Heart left ventricle (tissue), 11 donors: ENCODE measurements around the gene PLCD1. TPM values are rescaled to one million over a fixed set of nuclear protein-coding genes. Genes with fewer than 3 reads are reported as not detected.

Experiments used
- microRNA-seq, 4 donors: library from miRNA; unstranded; fragments of <30 nt; microRNA quantifications; one replicate each; pipeline versions ENCODE4 to v1.2.0, GENCODE V29; 2017 to 2020
- polyA plus RNA-seq, 2 donors: library from polyadenylated mRNA; stranded (reverse); fragments of 200-250 nt; gene quantifications; one replicate each; pipeline ENCODE4 v1.2.3, GENCODE V29; 2013
- total RNA-seq, 9 donors: library from RNA; depleted of rRNA in 2 of 9; stranded (reverse); fragments of >200 nt in 2 of 9; fragmentation: NEBNext Ultra II Directional in 3 of 9; extraction: Animal tissue kit (Norgen Biotek cat#: 25700) in 3 of 9; gene quantifications; one replicate each; pipeline versions ENCODE4 v1.1.0 to v1.2.4, GENCODE V29; 2016 to 2023
- donor health status: ischemic (EF 13 %, LVEDD 7.1; RV severe dilation, severe dysfunction).
- donor health status: healthy with polysubstance abuse.
- donor health status: DM: no; HTN: yes; CAD: no.
- donor health status: DM: no; HTN: no; CAD: no.
- donor health status: ischemic (EF 25% LVEDD 5.7; RV mildly dilated, moderate dysfunction).
- donor health status: healthy.
- donor health status: DM: yes; HTN: yes; CAD: no.
- donor health status: PGD.
- donor health status: nonischemic (EF 23%, LVEDD 6.1; RV moderate dilation, normal function).

The PLCD1 gene
- total and polyA plus RNA-seq, 11 donors, result 8.1 to 14.9 (median 11.6) TPM

Small RNAs within 50 kb of the gene (microRNA-seq; reads per million reads assigned to microRNA genes)
- 5.4 to 20.2 (median 10.8) reads per million in 4 donors for gene MIR26A1

Other genes with a start within 250 kb of the PLCD1 start
- 10 to 100 TPM; 26.3 to 54.6 (median 38.0) TPM for gene CTDSPL, start 167.8 kb downstream of the PLCD1 start, total RNA-seq
- 1 to 10 TPM; 9.2 to 9.9 TPM for gene CTDSPL, start 167.8 kb downstream of the PLCD1 start, polyA plus RNA-seq
- 1 to 10 TPM; 1.1 to 6.3 (median 2.6) TPM for gene VILL, start 38.9 kb downstream of the PLCD1 start, total RNA-seq
- gene VILL, start 38.9 kb downstream of the PLCD1 start, polyA plus RNA-seq, result 1 to 10 TPM; 2.7 to 3.4 TPM
- gene DLEC1, start 9.6 kb upstream of the PLCD1 start, total RNA-seq, result 1 to 10 TPM in 1 of 9 donors, under 1 TPM in 7, not detected in 1; 0.07 to 1.3 (median 0.16) TPM
- under 1 TPM; 0.06 to 0.61 TPM for gene DLEC1, start 9.6 kb upstream of the PLCD1 start, polyA plus RNA-seq
- gene ACAA1, start 107.5 kb upstream of the PLCD1 start, total RNA-seq, result 100 to 1,000 TPM in 7 of 9 donors, 10 to 100 TPM in 2; 84.4 to 139 (median 105) TPM
- 100 to 1,000 TPM in 1 of 2 donors, 10 to 100 TPM in 1; 62.7 to 136 TPM for gene ACAA1, start 107.5 kb upstream of the PLCD1 start, polyA plus RNA-seq
- 10 to 100 TPM in 3 of 9 donors, 1 to 10 TPM in 6; 5.4 to 47.2 (median 8.2) TPM for gene MYD88, start 109.0 kb upstream of the PLCD1 start, total RNA-seq
- 10 to 100 TPM in 1 of 2 donors, 1 to 10 TPM in 1; 3.7 to 11.7 TPM for gene MYD88, start 109.0 kb upstream of the PLCD1 start, polyA plus RNA-seq
- gene OXSR1, start 135.9 kb upstream of the PLCD1 start, total RNA-seq, result 10 to 100 TPM; 21.4 to 38.3 (median 31.7) TPM
- 10 to 100 TPM; 10.4 to 32.6 TPM for gene OXSR1, start 135.9 kb upstream of the PLCD1 start, polyA plus RNA-seq
- gene SLC22A13, start 236.2 kb upstream of the PLCD1 start, total RNA-seq, result under 1 TPM in 4 of 9 donors, not detected in 5; 0.09 to 0.24 (median 0.13) TPM
- gene SLC22A13, start 236.2 kb upstream of the PLCD1 start, polyA plus RNA-seq, result under 1 TPM; 0.07 to 0.23 TPM